AG04450 (cell line): ENCODE data around the gene HELZ. TPM values are rescaled to one million over a fixed set of nuclear protein-coding genes. Genes with fewer than 3 reads are reported as not detected.

ENCODE experiments used
- CTCF ChIA-PET: fragments of 300-600, 350-600 bp; formaldehyde crosslinking; extraction: SDS; loops from one replicate; lab custom pipeline; 2022; ENCODE audit warnings: antibody characterized with exemption, inconsistent platforms; lab: Charles Lee
- POLR2A ChIA-PET: fragments of 350-600 bp; formaldehyde crosslinking; extraction: SDS; loops from one replicate; lab custom pipeline; 2021; ENCODE audit warnings: antibody characterized with exemption, inconsistent platforms; lab: Yijun Ruan, JAX
- DNase-seq: peaks from one replicate; pipeline ENCODE4 v3.0.0-alpha.2; 2011; ENCODE audit warnings: low read depth, low spot score
- H3K27ac ChIP-seq: one replicate; pipeline ENCODE4 v1.5.1; 2012; ENCODE audit warnings: low read depth, low read length, control low read depth
- H3K27me3 ChIP-seq: one replicate; pipeline ENCODE4 v1.6.0; 2012; ENCODE audit warnings: low read length; ENCODE audit not compliant: control insufficient read depth, insufficient read depth
- H3K4me3 ChIP-seq: 2 replicates; pipeline ENCODE4 v1.5.1; 2011; ENCODE audit warnings: mild to moderate bottlenecking, low read depth, low read length, control low read depth
- H3K9me3 ChIP-seq: 2 replicates; pipeline ENCODE4 v1.5.1; 2012; ENCODE audit warnings: low read length; ENCODE audit not compliant: control insufficient read depth, insufficient read depth
- polyA plus RNA-seq: library from polyadenylated mRNA; depleted of rRNA; stranded (reverse); fragments of >200 nt; gene quantifications from 2 replicates; pipeline ENCODE4 v1.2.3, GENCODE V29; 2011
- TF ChIP-seq, protein P1 (sequence below): IDR thresholded peaks from 2 replicates; pipeline ENCODE4 v1.5.1; 2011; ENCODE audit warnings: low read depth, low read length, control low read depth, inconsistent platforms

The HELZ gene
- polyA plus RNA-seq, 1 experiment: 28.2 TPM

DNA sequence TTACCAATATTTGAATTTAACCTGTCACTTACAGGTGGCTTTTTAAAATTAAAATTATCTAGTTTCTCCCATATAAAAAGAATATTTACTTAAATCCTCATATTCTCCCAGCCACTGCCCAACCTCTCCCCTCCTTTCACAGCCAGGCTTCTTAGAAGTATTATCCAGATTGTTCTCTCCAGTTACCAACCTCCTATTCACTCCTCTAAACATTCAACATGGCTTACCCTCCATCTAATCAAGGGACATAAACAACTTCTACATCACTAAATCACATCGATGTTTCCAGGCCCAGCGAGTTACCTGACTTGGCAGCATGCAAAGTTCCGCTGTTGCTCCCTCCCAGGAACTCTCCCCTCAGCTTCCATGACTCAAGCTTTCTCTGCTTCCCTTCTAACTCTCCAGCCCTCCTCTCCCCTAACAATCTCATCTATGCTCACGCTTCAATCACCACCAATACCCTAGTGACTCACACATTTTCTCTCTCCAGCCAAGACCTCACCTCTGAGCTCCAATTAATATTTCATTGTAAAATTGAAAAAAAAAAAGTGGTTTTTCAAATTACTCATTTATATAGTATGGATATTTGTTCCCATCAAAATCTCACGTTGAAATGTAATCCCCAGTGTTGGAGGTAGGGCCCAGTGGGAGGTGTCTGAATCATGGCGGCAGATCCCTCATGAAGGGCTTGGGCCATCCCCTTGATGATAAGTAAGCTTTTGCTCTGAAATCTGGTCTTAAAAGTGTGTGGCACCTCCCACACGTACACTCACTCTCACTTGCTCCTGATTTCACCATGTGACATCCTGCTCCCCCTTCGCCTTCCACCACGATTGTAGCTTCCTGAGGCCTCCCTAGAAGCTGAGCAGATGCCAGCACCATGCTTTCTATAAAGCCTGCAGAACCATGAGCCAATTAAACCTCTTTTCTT, 88.5 kb downstream of the HELZ start:
- DNase-seq: no peak
- POLR2A ChIA-PET: no interaction called here

DNA sequence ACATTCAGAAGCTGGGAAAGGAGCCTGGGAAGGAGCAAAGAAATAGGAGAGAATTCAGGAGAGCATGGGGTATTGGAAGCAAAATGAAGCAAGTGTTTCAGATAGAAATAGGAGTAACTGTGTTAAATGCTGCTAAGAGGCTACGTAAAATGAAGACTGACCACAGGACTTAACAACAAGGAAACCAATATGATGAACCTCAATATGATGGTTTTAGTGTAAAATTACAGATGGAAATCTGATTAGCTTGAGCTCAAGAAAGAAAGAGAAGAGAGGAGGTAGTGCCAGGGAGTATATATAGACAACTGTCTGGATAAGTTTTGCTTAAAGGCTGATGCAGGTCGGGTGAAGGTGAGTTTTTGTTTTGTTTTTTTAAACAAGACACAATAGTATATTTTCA, 92.2 kb downstream of the HELZ start:
- H3K27me3 ChIP-seq: no peaks in the 10 kb centered on the region
- H3K4me3 ChIP-seq: no peak overlapping the region
- POLR2A ChIA-PET: no interaction called here
- no peaks in the 10 kb centered on the region for H3K9me3 ChIP-seq
- H3K27ac ChIP-seq: no peak overlapping the region
- DNase-seq: no peak
- CTCF ChIA-PET: no interaction called here
- TF ChIP-seq, protein P1, sequence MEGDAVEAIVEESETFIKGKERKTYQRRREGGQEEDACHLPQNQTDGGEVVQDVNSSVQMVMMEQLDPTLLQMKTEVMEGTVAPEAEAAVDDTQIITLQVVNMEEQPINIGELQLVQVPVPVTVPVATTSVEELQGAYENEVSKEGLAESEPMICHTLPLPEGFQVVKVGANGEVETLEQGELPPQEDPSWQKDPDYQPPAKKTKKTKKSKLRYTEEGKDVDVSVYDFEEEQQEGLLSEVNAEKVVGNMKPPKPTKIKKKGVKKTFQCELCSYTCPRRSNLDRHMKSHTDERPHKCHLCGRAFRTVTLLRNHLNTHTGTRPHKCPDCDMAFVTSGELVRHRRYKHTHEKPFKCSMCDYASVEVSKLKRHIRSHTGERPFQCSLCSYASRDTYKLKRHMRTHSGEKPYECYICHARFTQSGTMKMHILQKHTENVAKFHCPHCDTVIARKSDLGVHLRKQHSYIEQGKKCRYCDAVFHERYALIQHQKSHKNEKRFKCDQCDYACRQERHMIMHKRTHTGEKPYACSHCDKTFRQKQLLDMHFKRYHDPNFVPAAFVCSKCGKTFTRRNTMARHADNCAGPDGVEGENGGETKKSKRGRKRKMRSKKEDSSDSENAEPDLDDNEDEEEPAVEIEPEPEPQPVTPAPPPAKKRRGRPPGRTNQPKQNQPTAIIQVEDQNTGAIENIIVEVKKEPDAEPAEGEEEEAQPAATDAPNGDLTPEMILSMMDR: no peak

More for the DNA sequence above, 88.5 kb downstream of the HELZ start:
- TF ChIP-seq, protein P1: no peak
- Histone ChIP-seq H3K9me3 (no peaks in the 10 kb centered on the region), H3K4me3 (no peak overlapping the region), H3K27ac (no peak overlapping the region), H3K27me3 (no peaks in the 10 kb centered on the region)
- CTCF ChIA-PET: interaction anchor here (1.2 kb wide), 1 partner anchor 24 kb away, joined by 3 read pairs; no protein-coding TSS in a partner anchor

DNA sequence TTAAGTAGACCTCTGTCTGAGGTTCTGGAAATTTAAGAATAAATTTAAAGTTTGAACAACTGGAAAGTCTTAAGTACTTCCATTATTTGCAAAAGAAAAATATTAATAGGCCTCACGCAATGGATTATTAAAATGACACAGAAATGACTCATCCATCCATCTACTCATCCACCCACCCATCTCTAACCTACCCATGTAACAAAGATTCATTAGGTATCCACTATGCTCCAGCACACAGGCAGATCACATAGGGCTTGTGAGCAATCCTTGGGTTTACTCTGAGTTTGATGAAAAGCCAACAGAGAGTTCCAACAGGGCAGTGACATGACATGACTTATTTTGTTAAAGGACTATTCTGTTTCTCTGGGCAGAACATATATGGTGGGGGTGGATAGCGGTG, 93.3 kb downstream of the HELZ start:
- no peak overlapping the region for H3K4me3 ChIP-seq
- H3K9me3 ChIP-seq: no peaks in the 10 kb centered on the region
- TF ChIP-seq, protein P1: no peak
- peak overlapping the region; percentile 43 for H3K27ac ChIP-seq
- no peaks in the 10 kb centered on the region for H3K27me3 ChIP-seq
- ChIA-PET CTCF (no interaction called here), POLR2A (no interaction called here)
- no peak for DNase-seq

DNA sequence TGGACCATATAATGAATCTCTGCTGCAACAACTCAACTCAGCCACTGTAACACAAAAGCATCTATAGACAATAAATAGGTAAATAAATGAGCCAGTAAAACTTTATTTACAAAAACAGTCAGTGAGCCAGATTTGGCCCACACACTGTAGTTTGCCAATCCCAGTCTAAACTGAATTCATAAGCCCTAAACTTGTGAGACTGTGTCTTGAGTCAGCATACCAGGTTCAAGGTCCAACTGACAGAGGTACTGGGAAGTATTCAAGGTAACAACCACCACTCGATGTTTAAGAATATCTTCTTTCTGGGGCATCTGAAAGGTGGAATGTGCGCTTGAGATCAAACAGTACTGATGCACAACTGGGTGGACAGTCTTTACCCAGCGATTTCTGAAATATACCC, 94.2 kb downstream of the HELZ start:
- CTCF ChIA-PET: no interaction called here
- Histone ChIP-seq H3K27ac (no peak overlapping the region), H3K27me3 (no peaks in the 10 kb centered on the region), H3K4me3 (no peak overlapping the region), H3K9me3 (no peaks in the 10 kb centered on the region)
- TF ChIP-seq, protein P1: no peak
- POLR2A ChIA-PET: no interaction called here
- DNase-seq: no peak

DNA sequence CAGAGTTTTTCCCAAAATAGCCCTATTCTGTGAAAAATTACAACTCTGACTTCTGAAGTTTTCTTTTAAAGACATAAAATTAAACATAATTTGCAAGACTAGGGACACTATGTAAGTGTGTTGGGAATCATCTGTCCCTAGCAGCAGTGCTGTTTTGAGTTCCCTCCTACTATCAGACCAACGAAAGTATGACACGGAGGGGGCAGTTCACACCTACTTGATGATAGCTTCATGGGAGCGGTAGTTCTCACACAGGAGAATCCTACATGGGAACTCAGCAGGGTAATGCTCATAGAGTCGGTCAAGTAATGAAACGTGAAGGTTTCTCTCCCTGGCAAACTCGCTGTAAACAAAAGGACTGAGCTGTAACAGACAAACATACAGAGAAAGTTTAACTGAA, 96.6 kb downstream of the HELZ start:
- no peak for DNase-seq
- Histone ChIP-seq H3K4me3 (no peak overlapping the region), H3K27me3 (no peaks in the 10 kb centered on the region), H3K27ac (no peak overlapping the region), H3K9me3 (no peaks in the 10 kb centered on the region)
- TF ChIP-seq, protein P1: no peak
- ChIA-PET CTCF (no interaction called here), POLR2A (no interaction called here)
